ENCODE results near the gene PCDH1.
"Not testable (repeated sequence)": the region's sequence is repeated elsewhere in the genome, so short reads cannot be mapped to it uniquely, and the experiment has no call there.

PCDH1 gene

GRCh38 chr5:141898448-141899049 lies 20.3 kb upstream of the PCDH1 start:
- DNase-seq (ENCODE audit: low spot score) = no peak

GRCh38 chr5:141897425-141897824 lies 19.2 kb upstream of the PCDH1 start:
- DNase-seq (ENCODE audit: low spot score) = no peak

- DNase-seq (ENCODE audit: low spot score) = not testable (repeated sequence)
These were observed 12.2 kb upstream of the PCDH1 start for GRCh38 chr5:141890429-141890828.

- DNase-seq (ENCODE audit: low spot score) = no peak
These were observed 11.2 kb upstream of the PCDH1 start for GRCh38 chr5:141889282-141889871.

GRCh38 chr5:141883892-141884318 lies 5.7 kb upstream of the PCDH1 start:
- DNase-seq (ENCODE audit: low spot score) = no peak

- no peak for DNase-seq (ENCODE audit: low spot score)
These were observed 5.1 kb upstream of the PCDH1 start for GRCh38 chr5:141883184-141883891.

- DNase-seq (ENCODE audit: low spot score) = no peak
These were observed 4.5 kb upstream of the PCDH1 start for GRCh38 chr5:141882594-141883183.

- DNase-seq (ENCODE audit: low spot score) = no peak
These were observed 3.7 kb upstream of the PCDH1 start for GRCh38 chr5:141881886-141882285.

- no peak for DNase-seq (ENCODE audit: low spot score)
These were observed 3.0 kb upstream of the PCDH1 start for GRCh38 chr5:141880961-141881801.

- DNase-seq (ENCODE audit: low spot score) = no peak
These were observed 1.9 kb upstream of the PCDH1 start for GRCh38 chr5:141879941-141880738.

GRCh38 chr5:141879426-141879759 lies 1.2 kb upstream of the PCDH1 start:
- no peak for DNase-seq (ENCODE audit: low spot score)

- peak; percentile 94 for DNase-seq (ENCODE audit: low spot score)
These were observed 658 bp upstream of the PCDH1 start for GRCh38 chr5:141878711-141879425.

GRCh38 chr5:141877356-141878185 lies 639 bp downstream of the PCDH1 start:
- DNase-seq (ENCODE audit: low spot score) = peak; percentile 29

- DNase-seq (ENCODE audit: low spot score) = peak; percentile 25
These were observed 1.4 kb downstream of the PCDH1 start for GRCh38 chr5:141876628-141877355.

- DNase-seq (ENCODE audit: low spot score) = peak; percentile 88
These were observed 2.2 kb downstream of the PCDH1 start for GRCh38 chr5:141875795-141876627.

- peak; percentile 20 for DNase-seq (ENCODE audit: low spot score)
These were observed 3.0 kb downstream of the PCDH1 start for GRCh38 chr5:141875022-141875740.

GRCh38 chr5:141874262-141874964 lies 3.8 kb downstream of the PCDH1 start:
- peak; percentile 36 for DNase-seq (ENCODE audit: low spot score)
